ENCODE measurements around the gene XPO4. TPM values are rescaled to one million over a fixed set of nuclear protein-coding genes. Genes with fewer than 3 reads are reported as not detected.

Gene XPO4
- total and polyA plus RNA-seq, 10 of the 15 experiments (the other 5 are each of a cell fraction or from before 2014, with no cell fraction given): 3.6 to 24.9 (median 18.4) TPM

- TF ChIP-seq, protein P1, sequence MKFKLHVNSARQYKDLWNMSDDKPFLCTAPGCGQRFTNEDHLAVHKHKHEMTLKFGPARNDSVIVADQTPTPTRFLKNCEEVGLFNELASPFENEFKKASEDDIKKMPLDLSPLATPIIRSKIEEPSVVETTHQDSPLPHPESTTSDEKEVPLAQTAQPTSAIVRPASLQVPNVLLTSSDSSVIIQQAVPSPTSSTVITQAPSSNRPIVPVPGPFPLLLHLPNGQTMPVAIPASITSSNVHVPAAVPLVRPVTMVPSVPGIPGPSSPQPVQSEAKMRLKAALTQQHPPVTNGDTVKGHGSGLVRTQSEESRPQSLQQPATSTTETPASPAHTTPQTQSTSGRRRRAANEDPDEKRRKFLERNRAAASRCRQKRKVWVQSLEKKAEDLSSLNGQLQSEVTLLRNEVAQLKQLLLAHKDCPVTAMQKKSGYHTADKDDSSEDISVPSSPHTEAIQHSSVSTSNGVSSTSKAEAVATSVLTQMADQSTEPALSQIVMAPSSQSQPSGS (IDR thresholded peaks at IDR 0.05; ENCODE audit: low read length): no peak
- TF ChIP-seq RELB (IDR thresholded peaks at IDR 0.05; ENCODE audit: low read depth) (peak; percentile 42; the same call in 1 of the 2 replicates), PAX8 (IDR thresholded peaks at IDR 0.05) (no peak), ZNF274 (IDR thresholded peaks at IDR 0.05; ENCODE audit: insufficient read depth, insufficient read length) (no peak), STAT1 (conservative IDR thresholded peaks at IDR 0.05) (no peak), GABPA (IDR thresholded peaks at IDR 0.05; ENCODE audit: low read depth) (0 out of 2 replicates have a peak, but pooled peaks have one; percentile 12), LARP7 (IDR thresholded peaks at IDR 0.05) (peak; percentile 74; the same call in 1 of the 2 replicates), ZNF687 (IDR thresholded peaks at IDR 0.05) (peak; percentile 80; the same call in 1 of the 2 replicates), SRF (IDR thresholded peaks at IDR 0.05; ENCODE audit: low read depth in 2 of 2, low read length in 2 of 2) (peak; percentile 95 to 98), SMC3 (IDR thresholded peaks at IDR 0.05; ENCODE audit: borderline replicate concordance, low read length) (no peak), ETV6 (conservative IDR thresholded peaks at IDR 0.05 in 1 of 2, IDR thresholded peaks at IDR 0.05 in 1 of 2; ENCODE audit: borderline replicate concordance in 1 of 2, low read depth in 1 of 2) (no peak), NFYA (IDR thresholded peaks at IDR 0.05; ENCODE audit: borderline replicate concordance, low read depth, low read length) (no peak)
- TF ChIP-seq, protein P2, sequence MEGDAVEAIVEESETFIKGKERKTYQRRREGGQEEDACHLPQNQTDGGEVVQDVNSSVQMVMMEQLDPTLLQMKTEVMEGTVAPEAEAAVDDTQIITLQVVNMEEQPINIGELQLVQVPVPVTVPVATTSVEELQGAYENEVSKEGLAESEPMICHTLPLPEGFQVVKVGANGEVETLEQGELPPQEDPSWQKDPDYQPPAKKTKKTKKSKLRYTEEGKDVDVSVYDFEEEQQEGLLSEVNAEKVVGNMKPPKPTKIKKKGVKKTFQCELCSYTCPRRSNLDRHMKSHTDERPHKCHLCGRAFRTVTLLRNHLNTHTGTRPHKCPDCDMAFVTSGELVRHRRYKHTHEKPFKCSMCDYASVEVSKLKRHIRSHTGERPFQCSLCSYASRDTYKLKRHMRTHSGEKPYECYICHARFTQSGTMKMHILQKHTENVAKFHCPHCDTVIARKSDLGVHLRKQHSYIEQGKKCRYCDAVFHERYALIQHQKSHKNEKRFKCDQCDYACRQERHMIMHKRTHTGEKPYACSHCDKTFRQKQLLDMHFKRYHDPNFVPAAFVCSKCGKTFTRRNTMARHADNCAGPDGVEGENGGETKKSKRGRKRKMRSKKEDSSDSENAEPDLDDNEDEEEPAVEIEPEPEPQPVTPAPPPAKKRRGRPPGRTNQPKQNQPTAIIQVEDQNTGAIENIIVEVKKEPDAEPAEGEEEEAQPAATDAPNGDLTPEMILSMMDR (IDR thresholded peaks at IDR 0.05 in 2 of 3, conservative IDR thresholded peaks at IDR 0.05 in 1 of 3; ENCODE audit: control insufficient read depth in 2 of 3, extremely low read depth in 1 of 3, insufficient read depth in 1 of 3, low read depth in 3 of 3, low read length in 3 of 3): no peak
- TF ChIP-seq, protein P3, sequence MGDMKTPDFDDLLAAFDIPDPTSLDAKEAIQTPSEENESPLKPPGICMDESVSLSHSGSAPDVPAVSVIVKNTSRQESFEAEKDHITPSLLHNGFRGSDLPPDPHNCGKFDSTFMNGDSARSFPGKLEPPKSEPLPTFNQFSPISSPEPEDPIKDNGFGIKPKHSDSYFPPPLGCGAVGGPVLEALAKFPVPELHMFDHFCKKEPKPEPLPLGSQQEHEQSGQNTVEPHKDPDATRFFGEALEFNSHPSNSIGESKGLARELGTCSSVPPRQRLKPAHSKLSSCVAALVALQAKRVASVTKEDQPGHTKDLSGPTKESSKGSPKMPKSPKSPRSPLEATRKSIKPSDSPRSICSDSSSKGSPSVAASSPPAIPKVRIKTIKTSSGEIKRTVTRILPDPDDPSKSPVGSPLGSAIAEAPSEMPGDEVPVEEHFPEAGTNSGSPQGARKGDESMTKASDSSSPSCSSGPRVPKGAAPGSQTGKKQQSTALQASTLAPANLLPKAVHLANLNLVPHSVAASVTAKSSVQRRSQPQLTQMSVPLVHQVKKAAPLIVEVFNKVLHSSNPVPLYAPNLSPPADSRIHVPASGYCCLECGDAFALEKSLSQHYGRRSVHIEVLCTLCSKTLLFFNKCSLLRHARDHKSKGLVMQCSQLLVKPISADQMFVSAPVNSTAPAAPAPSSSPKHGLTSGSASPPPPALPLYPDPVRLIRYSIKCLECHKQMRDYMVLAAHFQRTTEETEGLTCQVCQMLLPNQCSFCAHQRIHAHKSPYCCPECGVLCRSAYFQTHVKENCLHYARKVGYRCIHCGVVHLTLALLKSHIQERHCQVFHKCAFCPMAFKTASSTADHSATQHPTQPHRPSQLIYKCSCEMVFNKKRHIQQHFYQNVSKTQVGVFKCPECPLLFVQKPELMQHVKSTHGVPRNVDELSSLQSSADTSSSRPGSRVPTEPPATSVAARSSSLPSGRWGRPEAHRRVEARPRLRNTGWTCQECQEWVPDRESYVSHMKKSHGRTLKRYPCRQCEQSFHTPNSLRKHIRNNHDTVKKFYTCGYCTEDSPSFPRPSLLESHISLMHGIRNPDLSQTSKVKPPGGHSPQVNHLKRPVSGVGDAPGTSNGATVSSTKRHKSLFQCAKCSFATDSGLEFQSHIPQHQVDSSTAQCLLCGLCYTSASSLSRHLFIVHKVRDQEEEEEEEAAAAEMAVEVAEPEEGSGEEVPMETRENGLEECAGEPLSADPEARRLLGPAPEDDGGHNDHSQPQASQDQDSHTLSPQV (IDR thresholded peaks at IDR 0.05): no peak
These were observed 129.1 kb downstream of the XPO4 start, which contains the start of gene EEF1AKMT1 (continued) for GRCh38 chr13:20773194-20774080.

Data from GM12878 (cell line).